Measurements from ENCODE around the gene LSM14B. TPM values are rescaled to one million over a fixed set of nuclear protein-coding genes. Genes with fewer than 3 reads are reported as not detected.
A peak's percentile ranks its signal among the peaks of the same experiment; 100 is the strongest.

LSM14B gene
- total RNA-seq, 2 experiments from 2014 or later: 34.5 to 35.7 TPM

GRCh38 chr20:62137092-62137384, 14.8 kb downstream of the LSM14B start:
- DNase-seq: no peak
- Histone ChIP-seq H3K27ac (ENCODE audit: low read depth in 1 of 2, low read length in 2 of 2) (no peak overlapping the region), H3K4me1 (ENCODE audit: insufficient read depth, low read length) (peaks cover 48% of the 10 kb centered on the region), H3K9me3 (ENCODE audit: control insufficient read depth in 1 of 2, insufficient read depth in 1 of 2, low read length in 2 of 2) (no peaks in the 10 kb centered on the region), H3K36me3 (ENCODE audit: insufficient read depth, low read length) (peaks cover 82% of the 10 kb centered on the region), H3K27me3 (ENCODE audit: control insufficient read depth in 1 of 2, insufficient read depth in 2 of 2, low read length in 2 of 2) (no peaks in the 10 kb centered on the region), H3K4me3 (ENCODE audit: low read length) (no peak overlapping the region)
- Mint-ChIP-seq H3K27me3 (no peaks in the 10 kb centered on the region), H3K4me1 (ENCODE audit: low read depth) (peaks cover 58% of the 10 kb centered on the region), H3K27ac (peak overlapping the region; percentile 77), H3K36me3 (ENCODE audit: low read depth) (peaks cover 96% of the 10 kb centered on the region), H3K9me3 (no peaks in the 10 kb centered on the region), H3K4me3 (peak overlapping the region; percentile 66)
- intact Hi-C loops (cut with DNase I, micrococcal nuclease): loop anchor here (1.0 to 5.0 kb wide), 5 partner anchors 14 to 127 kb away; partner anchors contain the start of genes LSM14B (in 1 of the 2) and TAF4 (in 1 of the 2)
- ChIA-PET CTCF (interaction anchor here (0.6 to 2.7 kb wide), 4 partner anchors 12 to 126 kb away, joined by 3 to 18 read pairs (median 7); no protein-coding TSS in a partner anchor), POLR2A (interaction anchor here (1.1 to 4.9 kb wide), 4 partner anchors 15 to 126 kb away, joined by 3 to 40 read pairs (median 14); partner anchors contain the start of genes LSM14B and TAF4)
- peak; percentile 16 for TF ChIP-seq CTCF (IDR thresholded peaks at IDR 0.05)
- ATAC-seq (ENCODE audit: poor library complexity): no peak

DNA sequence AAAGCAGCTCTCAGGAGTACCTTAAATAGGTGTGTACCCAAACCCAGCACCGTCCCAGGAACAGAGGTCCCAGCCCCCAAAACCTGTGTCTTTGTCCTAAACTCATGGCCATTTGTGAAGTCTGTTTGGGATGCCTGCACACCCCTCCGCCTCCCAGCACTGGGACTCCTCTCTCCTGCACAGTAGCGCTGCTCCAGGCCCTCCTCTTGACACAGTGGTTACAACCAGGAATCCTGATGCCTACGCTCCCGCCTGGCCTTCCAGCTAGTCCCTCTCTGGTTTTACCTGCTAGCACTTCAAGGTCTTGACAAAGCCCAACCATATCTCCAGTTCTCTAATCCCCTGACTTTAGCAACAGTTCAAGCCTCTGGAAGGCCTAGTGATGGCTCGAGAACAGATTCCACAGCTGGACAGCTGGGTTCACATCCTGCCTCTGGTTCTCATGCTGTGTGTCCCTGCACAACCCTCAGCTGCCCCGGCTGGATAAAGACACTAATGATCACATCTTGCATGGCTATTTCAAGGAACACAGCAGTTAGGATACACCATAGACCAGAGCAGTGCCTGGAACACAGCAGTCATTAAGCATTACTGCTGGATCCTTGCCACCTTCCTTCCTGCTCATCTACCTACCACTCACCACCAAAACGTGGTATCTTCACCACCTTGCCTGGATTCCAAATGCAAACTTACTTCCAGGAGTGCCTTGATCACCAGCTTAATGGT, 15.4 kb downstream of the LSM14B start:
- H3K36me3 Mint-ChIP-seq (ENCODE audit: low read depth): peaks cover 94% of the 10 kb centered on the region
- Histone ChIP-seq H3K4me3 (ENCODE audit: low read length) (no peak overlapping the region), H3K27me3 (ENCODE audit: control insufficient read depth in 1 of 2, insufficient read depth in 2 of 2, low read length in 2 of 2) (no peaks in the 10 kb centered on the region), H3K9me3 (ENCODE audit: control insufficient read depth in 1 of 2, insufficient read depth in 1 of 2, low read length in 2 of 2) (no peaks in the 10 kb centered on the region), H3K4me1 (ENCODE audit: insufficient read depth, low read length) (peaks cover 44% of the 10 kb centered on the region), H3K27ac (ENCODE audit: low read depth in 1 of 2, low read length in 2 of 2) (no peak overlapping the region), H3K36me3 (ENCODE audit: insufficient read depth, low read length) (peaks cover 76% of the 10 kb centered on the region)
- peak overlapping the region; percentile 77 for H3K27ac Mint-ChIP-seq
- peaks cover 57% of the 10 kb centered on the region for H3K4me1 Mint-ChIP-seq (ENCODE audit: low read depth)
- POLR2A ChIA-PET: interaction anchor here (1.1 to 3.7 kb wide), 3 partner anchors 15 to 127 kb away, joined by 3 to 24 read pairs (median 3); partner anchors contain the start of gene LSM14B
- intact Hi-C loops (cut with DNase I, micrococcal nuclease): loop anchor here (1.0 to 5.0 kb wide), 5 partner anchors 15 to 127 kb away; partner anchors contain the start of genes LSM14B (in 1 of the 2) and TAF4 (in 1 of the 2)
- TF ChIP-seq CTCF (IDR thresholded peaks at IDR 0.05): no peak
- peak overlapping the region; percentile 34 for H3K4me3 Mint-ChIP-seq
- ATAC-seq (ENCODE audit: poor library complexity) (no peak), DNase-seq (no peak)
- H3K9me3 Mint-ChIP-seq: no peaks in the 10 kb centered on the region
- CTCF ChIA-PET: interaction anchor here (1.6 kb wide), 1 partner anchor 127 kb away, joined by 7 read pairs; no protein-coding TSS in a partner anchor
- no peaks in the 10 kb centered on the region for H3K27me3 Mint-ChIP-seq

DNA sequence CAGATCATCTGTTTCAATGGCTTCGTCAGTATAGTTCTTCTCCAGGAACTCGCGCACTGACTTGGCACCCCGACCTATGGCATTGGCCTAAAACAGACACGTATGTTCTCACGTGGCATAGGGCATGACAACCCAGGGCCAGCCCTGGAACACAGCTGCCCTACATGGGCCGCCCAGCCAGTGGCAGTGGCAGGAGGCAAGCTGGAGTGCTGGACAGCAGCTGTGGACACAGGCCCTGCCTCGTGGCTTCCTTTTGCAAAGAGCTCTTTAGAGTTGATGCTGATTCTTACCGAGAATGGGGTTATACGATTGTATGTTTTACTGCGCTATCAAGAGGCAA, 15.9 kb downstream of the LSM14B start:
- ChIA-PET CTCF (interaction anchor here (1.6 kb wide), 1 partner anchor 127 kb away, joined by 7 read pairs; no protein-coding TSS in a partner anchor), POLR2A (interaction anchor here (1.1 to 3.7 kb wide), 3 partner anchors 16 to 127 kb away, joined by 3 to 24 read pairs (median 3); partner anchors contain the start of gene LSM14B)
- H3K27ac ChIP-seq (ENCODE audit: low read depth in 1 of 2, low read length in 2 of 2): no peak overlapping the region
- no peak for DNase-seq
- H3K4me1 ChIP-seq (ENCODE audit: insufficient read depth, low read length): peaks cover 38% of the 10 kb centered on the region
- H3K36me3 ChIP-seq (ENCODE audit: insufficient read depth, low read length): peaks cover 71% of the 10 kb centered on the region
- Mint-ChIP-seq H3K4me3 (peak overlapping the region; percentile 34), H3K4me1 (ENCODE audit: low read depth) (peaks cover 57% of the 10 kb centered on the region), H3K36me3 (ENCODE audit: low read depth) (peaks cover 91% of the 10 kb centered on the region), H3K27ac (peak overlapping the region; percentile 77), H3K9me3 (no peaks in the 10 kb centered on the region), H3K27me3 (no peaks in the 10 kb centered on the region)
- no peaks in the 10 kb centered on the region for H3K27me3 ChIP-seq (ENCODE audit: control insufficient read depth in 1 of 2, insufficient read depth in 2 of 2, low read length in 2 of 2)
- no peak for TF ChIP-seq CTCF (IDR thresholded peaks at IDR 0.05)
- intact Hi-C loops (cut with DNase I, micrococcal nuclease): loop anchor here in 1 of 2 experiments (5.0 kb wide), 1 partner anchor 71 kb away; the partner anchor contains the start of gene TAF4
- no peak overlapping the region for H3K4me3 ChIP-seq (ENCODE audit: low read length)
- no peak for ATAC-seq (ENCODE audit: poor library complexity)
- no peaks in the 10 kb centered on the region for H3K9me3 ChIP-seq (ENCODE audit: control insufficient read depth in 1 of 2, insufficient read depth in 1 of 2, low read length in 2 of 2)
